GM18498 (cell line): ENCODE measurements around the gene KIF12.
"Not testable (repeated sequence)": the region's sequence is repeated elsewhere in the genome, so short reads cannot be mapped to it uniquely, and the experiment has no call there.

Experiments
- ATAC-seq: cut with Tn5 transposase; IDR thresholded peaks from one replicate; pipeline ENCODE4 v1.9.1; 2021; ENCODE audit warnings: mild to moderate bottlenecking, moderate library complexity; ENCODE audit not compliant: unreplicated experiment

Gene KIF12

GRCh38 chr9:114049441-114050225 is 49.5 kb downstream of the KIF12 start:
- ATAC-seq: no peak

GRCh38 chr9:114048533-114049415 is 50.3 kb downstream of the KIF12 start:
- ATAC-seq: no peak

- ATAC-seq: no peak
Measured at GRCh38 chr9:114047717-114048116, 51.4 kb downstream of the KIF12 start.

GRCh38 chr9:114046875-114047274 is 52.2 kb downstream of the KIF12 start:
- no peak for ATAC-seq

GRCh38 chr9:114046237-114046755 is 52.8 kb downstream of the KIF12 start:
- ATAC-seq: no peak

DNA sequence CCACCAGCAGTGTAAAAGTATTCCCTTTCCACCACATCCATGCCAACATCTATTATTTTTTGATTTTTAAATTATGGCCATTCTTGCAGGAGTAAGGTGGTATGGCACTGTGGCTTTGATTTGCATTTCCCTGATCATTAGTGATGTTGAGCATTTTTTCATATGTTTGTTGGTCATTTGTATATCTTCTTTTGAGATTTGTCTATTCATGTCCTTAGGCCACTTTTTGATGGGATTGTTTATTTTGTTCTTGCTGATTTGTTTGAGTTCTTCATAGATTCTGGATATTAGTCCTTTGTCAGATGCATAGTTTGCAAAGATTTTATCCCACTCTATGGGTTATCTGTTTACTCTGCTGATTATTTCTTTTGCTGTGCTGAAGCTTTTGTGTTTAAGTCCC is 55.4 kb downstream of the KIF12 start:
- not testable (repeated sequence) for ATAC-seq
